ENCODE measurements around the gene BUD31. TPM values are rescaled to one million over a fixed set of nuclear protein-coding genes. Genes with fewer than 3 reads are reported as not detected.

BUD31 gene
- total and polyA plus RNA-seq, 2 of the 13 experiments (the other 11 are each of a cell fraction or from before 2014, with no cell fraction given) = 35.1 to 79.1 TPM

DNA sequence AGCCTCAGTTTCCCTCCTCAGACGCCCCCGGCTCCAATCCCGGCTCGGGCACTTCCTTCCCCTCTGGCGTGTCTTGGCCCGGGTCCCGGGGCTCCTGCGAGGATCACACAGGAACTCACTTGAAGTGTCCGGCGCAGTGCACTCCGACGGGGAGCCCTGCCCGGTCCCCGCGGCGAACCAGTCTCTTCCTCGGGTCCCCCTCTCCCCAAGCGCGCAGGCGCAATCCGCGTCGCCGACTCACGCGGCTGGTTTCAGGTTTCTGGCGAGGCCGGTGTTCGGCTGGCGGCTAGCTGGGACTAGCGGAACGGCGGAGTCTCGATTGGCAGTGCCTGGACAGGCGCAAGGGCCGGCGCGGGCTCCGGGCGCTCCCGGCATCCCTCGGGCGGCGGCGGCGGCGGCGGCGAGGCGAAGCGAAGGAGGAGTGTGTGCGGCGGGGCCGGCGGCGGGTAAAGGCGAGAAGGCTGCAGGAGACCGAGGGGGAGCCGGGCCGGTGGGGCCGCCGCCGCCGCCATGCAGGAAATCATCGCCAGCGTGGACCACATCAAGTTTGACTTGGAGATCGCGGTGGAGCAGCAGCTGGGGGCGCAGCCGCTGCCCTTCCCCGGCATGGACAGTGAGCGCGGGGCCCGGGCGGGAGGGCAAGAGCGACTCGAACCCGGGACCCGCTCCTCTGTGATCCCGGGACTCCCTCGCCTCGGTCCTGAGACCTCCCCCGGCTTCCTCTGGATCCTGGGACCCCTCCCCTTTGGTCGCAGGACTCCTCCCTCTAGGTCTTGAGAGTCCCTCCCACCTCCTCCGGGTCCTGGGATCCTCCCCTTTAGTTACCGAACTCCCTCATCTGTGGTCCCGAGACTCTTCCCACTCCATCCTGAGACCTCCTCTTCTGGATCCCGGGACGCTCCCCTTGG, 30.1 kb downstream of the BUD31 start, which contains the start of the genes CPSF4 and PTCD1 (continued):
- TF ChIP-seq ZGPAT (CRISPR knock-in tag; IDR thresholded peaks at IDR 0.05) (peak; percentile 91), KLF16 (CRISPR knock-in tag; IDR thresholded peaks at IDR 0.05) (peak in 1 of 2 experiments; percentile 80; a peak in 1 of 4 replicates), ZSCAN12 (CRISPR knock-in tag; IDR thresholded peaks at IDR 0.05) (no peak), ZNF549 (CRISPR knock-in tag; IDR thresholded peaks at IDR 0.05) (no peak), TRIM24 (CRISPR knock-in tag; IDR thresholded peaks at IDR 0.05) (no peak), ARID2 (CRISPR knock-in tag; IDR thresholded peaks at IDR 0.05; ENCODE audit: borderline replicate concordance) (0 out of 2 replicates have a peak, but pooled peaks have one; percentile 18), ZFP36L1 (CRISPR knock-in tag; IDR thresholded peaks at IDR 0.05) (0 out of 2 replicates have a peak, but pooled peaks have one; percentile 27), DMTF1 (CRISPR knock-in tag; IDR thresholded peaks at IDR 0.05) (no peak), DPF2 (CRISPR knock-in tag; IDR thresholded peaks at IDR 0.05; ENCODE audit: borderline replicate concordance, low read depth) (no peak), ZNF577 (CRISPR knock-in tag; IDR thresholded peaks at IDR 0.05; ENCODE audit: borderline replicate concordance, low read depth) (no peak), ETV6 (CRISPR knock-in tag; conservative IDR thresholded peaks at IDR 0.05) (no peak), ZNF274 (CRISPR knock-in tag; IDR thresholded peaks at IDR 0.05) (no peak), NR2F6 (IDR thresholded peaks at IDR 0.05) (no peak), NR2F6 (CRISPR knock-in tag; IDR thresholded peaks at IDR 0.05) (no peak), ZKSCAN8 (CRISPR knock-in tag; IDR thresholded peaks at IDR 0.05; ENCODE audit: borderline replicate concordance) (no peak; the same call in 1 of the 2 replicates), KLF11 (CRISPR knock-in tag; IDR thresholded peaks at IDR 0.05) (no peak), HMG20A (CRISPR knock-in tag; IDR thresholded peaks at IDR 0.05; ENCODE audit: borderline replicate concordance) (no peak), ZNF24 (IDR thresholded peaks at IDR 0.05) (no peak)
- TF ChIP-seq, protein P1, sequence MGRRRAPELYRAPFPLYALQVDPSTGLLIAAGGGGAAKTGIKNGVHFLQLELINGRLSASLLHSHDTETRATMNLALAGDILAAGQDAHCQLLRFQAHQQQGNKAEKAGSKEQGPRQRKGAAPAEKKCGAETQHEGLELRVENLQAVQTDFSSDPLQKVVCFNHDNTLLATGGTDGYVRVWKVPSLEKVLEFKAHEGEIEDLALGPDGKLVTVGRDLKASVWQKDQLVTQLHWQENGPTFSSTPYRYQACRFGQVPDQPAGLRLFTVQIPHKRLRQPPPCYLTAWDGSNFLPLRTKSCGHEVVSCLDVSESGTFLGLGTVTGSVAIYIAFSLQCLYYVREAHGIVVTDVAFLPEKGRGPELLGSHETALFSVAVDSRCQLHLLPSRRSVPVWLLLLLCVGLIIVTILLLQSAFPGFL (CRISPR knock-in tag; IDR thresholded peaks at IDR 0.05) = no peak
- TF ChIP-seq, protein P2, sequence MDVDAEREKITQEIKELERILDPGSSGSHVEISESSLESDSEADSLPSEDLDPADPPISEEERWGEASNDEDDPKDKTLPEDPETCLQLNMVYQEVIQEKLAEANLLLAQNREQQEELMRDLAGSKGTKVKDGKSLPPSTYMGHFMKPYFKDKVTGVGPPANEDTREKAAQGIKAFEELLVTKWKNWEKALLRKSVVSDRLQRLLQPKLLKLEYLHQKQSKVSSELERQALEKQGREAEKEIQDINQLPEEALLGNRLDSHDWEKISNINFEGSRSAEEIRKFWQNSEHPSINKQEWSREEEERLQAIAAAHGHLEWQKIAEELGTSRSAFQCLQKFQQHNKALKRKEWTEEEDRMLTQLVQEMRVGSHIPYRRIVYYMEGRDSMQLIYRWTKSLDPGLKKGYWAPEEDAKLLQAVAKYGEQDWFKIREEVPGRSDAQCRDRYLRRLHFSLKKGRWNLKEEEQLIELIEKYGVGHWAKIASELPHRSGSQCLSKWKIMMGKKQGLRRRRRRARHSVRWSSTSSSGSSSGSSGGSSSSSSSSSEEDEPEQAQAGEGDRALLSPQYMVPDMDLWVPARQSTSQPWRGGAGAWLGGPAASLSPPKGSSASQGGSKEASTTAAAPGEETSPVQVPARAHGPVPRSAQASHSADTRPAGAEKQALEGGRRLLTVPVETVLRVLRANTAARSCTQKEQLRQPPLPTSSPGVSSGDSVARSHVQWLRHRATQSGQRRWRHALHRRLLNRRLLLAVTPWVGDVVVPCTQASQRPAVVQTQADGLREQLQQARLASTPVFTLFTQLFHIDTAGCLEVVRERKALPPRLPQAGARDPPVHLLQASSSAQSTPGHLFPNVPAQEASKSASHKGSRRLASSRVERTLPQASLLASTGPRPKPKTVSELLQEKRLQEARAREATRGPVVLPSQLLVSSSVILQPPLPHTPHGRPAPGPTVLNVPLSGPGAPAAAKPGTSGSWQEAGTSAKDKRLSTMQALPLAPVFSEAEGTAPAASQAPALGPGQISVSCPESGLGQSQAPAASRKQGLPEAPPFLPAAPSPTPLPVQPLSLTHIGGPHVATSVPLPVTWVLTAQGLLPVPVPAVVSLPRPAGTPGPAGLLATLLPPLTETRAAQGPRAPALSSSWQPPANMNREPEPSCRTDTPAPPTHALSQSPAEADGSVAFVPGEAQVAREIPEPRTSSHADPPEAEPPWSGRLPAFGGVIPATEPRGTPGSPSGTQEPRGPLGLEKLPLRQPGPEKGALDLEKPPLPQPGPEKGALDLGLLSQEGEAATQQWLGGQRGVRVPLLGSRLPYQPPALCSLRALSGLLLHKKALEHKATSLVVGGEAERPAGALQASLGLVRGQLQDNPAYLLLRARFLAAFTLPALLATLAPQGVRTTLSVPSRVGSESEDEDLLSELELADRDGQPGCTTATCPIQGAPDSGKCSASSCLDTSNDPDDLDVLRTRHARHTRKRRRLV (CRISPR knock-in tag; IDR thresholded peaks at IDR 0.05) = peak; percentile 53; the same call in 1 of the 2 replicates

All from HepG2 (cell line).